ENCODE measurements around the gene TFAP2C. TPM values are rescaled to one million over a fixed set of nuclear protein-coding genes. Genes with fewer than 3 reads are reported as not detected.

TFAP2C gene
- total RNA-seq (2022; extraction: Qiagen RNA extraction; ENCODE audit: low read depth), result 13.5 to 16.3 TPM (median 15.6 TPM) in 5 replicates

DNA sequence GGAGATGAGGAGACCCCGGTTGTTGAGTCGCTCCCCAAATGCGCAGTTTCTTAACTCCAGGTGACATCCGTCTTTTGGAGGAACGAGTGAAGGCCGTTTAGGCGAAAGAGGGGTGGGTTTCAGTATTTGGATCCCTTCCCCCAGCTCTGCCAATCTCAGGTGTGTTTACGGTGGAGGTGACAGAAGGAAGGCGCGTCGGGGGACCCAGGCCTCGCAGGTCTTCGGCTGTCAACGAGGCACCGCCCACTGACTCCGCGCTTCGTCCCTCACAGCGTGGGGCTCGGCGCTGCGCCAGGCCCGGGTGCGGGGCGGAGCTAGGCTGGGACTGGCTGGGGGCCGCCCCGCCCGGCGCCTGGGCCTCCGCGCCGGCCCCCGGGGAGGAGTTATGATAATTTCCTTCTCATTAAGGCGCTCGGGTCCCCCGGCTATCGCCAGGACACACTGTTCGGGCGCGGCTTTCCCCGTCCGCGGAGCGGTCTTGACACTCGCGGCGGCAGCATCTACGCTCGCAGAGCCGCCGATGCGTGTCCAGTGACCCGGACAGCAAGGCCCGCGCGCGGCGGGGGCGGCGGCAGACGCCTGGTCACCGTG is at the start of gene TFAP2C:
Gene TFAP2C, plus strand, starts transcription at position 434 of the 591 bp plus-strand sequence. CDS start 239 bp downstream, outside the sequence.

Other genes with a start within 250 kb of the TFAP2C start
- 99.1 to 112 TPM (median 106 TPM) in 5 replicates for gene AURKA, start 237.1 kb upstream of the TFAP2C start, total RNA-seq (2022; extraction: Qiagen RNA extraction; ENCODE audit: low read depth)
- gene CSTF1, start 236.7 kb upstream of the TFAP2C start, total RNA-seq (2022; extraction: Qiagen RNA extraction; ENCODE audit: low read depth), result 35.8 to 40.1 TPM (median 38.8 TPM) in 5 replicates
- gene CASS4, start 217.0 kb upstream of the TFAP2C start, total RNA-seq (2022; extraction: Qiagen RNA extraction; ENCODE audit: low read depth), result 0.05 TPM in 1 of 5 replicates, not detected in the others
- 74.3 to 97.3 TPM (median 91.8 TPM) in 5 replicates for gene RTF2, start 160.7 kb upstream of the TFAP2C start, total RNA-seq (2022; extraction: Qiagen RNA extraction; ENCODE audit: low read depth)
- gene FAM209A, start 104.6 kb upstream of the TFAP2C start, total RNA-seq (2022; extraction: Qiagen RNA extraction; ENCODE audit: low read depth), result 0.22 to 0.39 TPM (median 0.34 TPM) in 4 of 5 replicates, not detected in the other
- 0.21 to 0.72 TPM (median 0.48 TPM) in 5 replicates for gene FAM209B, start 96.1 kb upstream of the TFAP2C start, total RNA-seq (2022; extraction: Qiagen RNA extraction; ENCODE audit: low read depth)

Measured in A549 treated with GW870086 at 1 μM for 4 hours (cell line).